Upper lobe of left lung (tissue), 4 donors: ENCODE results near the gene FAF2.

Experiments used
- EP300 ChIP-seq, 4 donors: sonication (generic); formaldehyde crosslinking; IDR thresholded peaks; one replicate each; pipeline ENCODE4 v1.5.1; 2017; ENCODE audit warnings: antibody characterized with exemption in 4 of 4, control low read depth in 2 of 4
- POLR2A ChIP-seq, 4 donors: fragments of 450-650 bp; IDR thresholded peaks; one replicate each; pipeline ENCODE4 v1.5.1; 2016 to 2017; ENCODE audit warnings: antibody characterized with exemption in 4 of 4, mild to moderate bottlenecking in 2 of 4
- TF ChIP-seq, protein P1 (sequence below), 6 experiments: fragments of 450-650 bp in 4 of 6; fragments of 200-600 bp in 2 of 6; sonication (generic) in 2 of 6; IDR thresholded peaks; one replicate each; pipeline ENCODE4 v1.5.1; 2016 to 2019; ENCODE audit warnings: antibody characterized with exemption in 6 of 6

DNA sequence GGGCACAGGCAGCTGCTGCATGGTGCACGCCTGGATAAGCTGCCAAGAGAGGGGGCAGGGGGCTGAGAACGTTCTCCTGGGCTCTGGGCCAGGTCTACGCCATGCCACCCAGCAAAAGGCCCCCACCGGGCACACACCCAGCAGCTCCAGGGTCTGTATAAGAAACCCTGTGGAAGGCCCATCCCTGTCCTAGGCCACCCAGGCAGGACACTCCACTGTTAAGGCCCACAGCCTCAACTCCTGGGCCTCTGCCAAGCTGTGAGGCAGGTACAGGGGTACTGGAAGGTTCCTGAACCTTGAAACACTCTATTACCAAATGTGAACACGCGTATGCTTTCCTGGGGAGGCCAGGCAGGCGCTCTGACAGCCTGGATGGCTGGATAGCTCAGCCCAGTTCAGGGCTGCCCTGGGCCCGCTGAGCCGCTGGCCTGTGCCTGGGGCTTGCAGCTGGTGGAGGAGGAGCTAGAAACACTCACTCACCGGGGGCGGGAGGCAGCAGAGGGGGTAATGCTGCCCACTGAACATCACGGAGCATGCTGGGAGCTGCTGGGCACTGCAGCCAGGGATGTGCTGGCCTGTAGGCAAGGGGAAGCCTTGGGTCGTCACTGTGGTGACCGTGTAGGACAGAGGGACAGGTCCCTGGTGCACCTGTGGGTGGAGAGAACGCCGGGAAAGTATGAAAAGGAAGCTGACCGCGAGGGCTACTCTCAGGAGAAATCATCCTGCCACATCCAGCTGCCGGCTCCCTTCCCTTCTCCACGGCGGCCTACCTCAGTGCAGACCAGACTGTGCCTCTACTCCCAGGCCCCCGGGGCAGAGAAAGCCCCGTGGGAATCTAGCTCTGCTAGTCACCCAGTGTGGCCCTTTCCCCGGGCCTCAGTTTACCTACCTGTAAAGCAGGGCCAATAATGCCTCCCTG is 83.1 kb downstream of the FAF2 start:
- TF ChIP-seq, protein P1, sequence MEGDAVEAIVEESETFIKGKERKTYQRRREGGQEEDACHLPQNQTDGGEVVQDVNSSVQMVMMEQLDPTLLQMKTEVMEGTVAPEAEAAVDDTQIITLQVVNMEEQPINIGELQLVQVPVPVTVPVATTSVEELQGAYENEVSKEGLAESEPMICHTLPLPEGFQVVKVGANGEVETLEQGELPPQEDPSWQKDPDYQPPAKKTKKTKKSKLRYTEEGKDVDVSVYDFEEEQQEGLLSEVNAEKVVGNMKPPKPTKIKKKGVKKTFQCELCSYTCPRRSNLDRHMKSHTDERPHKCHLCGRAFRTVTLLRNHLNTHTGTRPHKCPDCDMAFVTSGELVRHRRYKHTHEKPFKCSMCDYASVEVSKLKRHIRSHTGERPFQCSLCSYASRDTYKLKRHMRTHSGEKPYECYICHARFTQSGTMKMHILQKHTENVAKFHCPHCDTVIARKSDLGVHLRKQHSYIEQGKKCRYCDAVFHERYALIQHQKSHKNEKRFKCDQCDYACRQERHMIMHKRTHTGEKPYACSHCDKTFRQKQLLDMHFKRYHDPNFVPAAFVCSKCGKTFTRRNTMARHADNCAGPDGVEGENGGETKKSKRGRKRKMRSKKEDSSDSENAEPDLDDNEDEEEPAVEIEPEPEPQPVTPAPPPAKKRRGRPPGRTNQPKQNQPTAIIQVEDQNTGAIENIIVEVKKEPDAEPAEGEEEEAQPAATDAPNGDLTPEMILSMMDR (IDR thresholded peaks at IDR 0.05), result no peak
- TF ChIP-seq POLR2A (IDR thresholded peaks at IDR 0.05) (no peak), EP300 (IDR thresholded peaks at IDR 0.05) (no peak)
